H9 (cell line): ENCODE data around the gene NEUROG1. TPM values are rescaled to one million over a fixed set of nuclear protein-coding genes. Genes with fewer than 3 reads are reported as not detected.

Source experiments
- DNase-seq: peaks from one replicate; pipeline ENCODE4 v3.0.0-alpha.2; 2017
- H2AFZ ChIP-seq: one replicate; pipeline ENCODE4 v1.6.1; 2013; ENCODE audit warnings: mild to moderate bottlenecking, low read length, control low read depth, moderate library complexity
- H2AK5ac ChIP-seq: 2 replicates; pipeline ENCODE4 v1.6.1; 2013; ENCODE audit warnings: low read length, control low read depth, mixed read lengths; ENCODE audit not compliant: insufficient read length
- H2BK120ac ChIP-seq: one replicate; pipeline ENCODE4 v1.6.1; 2013; ENCODE audit warnings: low read depth, mild to moderate bottlenecking, low read length, control low read depth, inconsistent platforms; ENCODE audit not compliant: poor library complexity, severe bottlenecking
- H2BK12ac ChIP-seq: 2 replicates; pipeline ENCODE4 v1.6.1; 2013; ENCODE audit warnings: low read length, control low read depth, mixed read lengths, low read depth; ENCODE audit not compliant: insufficient read length
- H2BK15ac ChIP-seq: 2 replicates; pipeline ENCODE4 v1.6.1; 2013; ENCODE audit warnings: low read depth, low read length, control low read depth
- H2BK20ac ChIP-seq: one replicate; pipeline ENCODE4 v1.6.1; 2013; ENCODE audit warnings: low read depth, mild to moderate bottlenecking, low read length, control low read depth, inconsistent platforms; ENCODE audit not compliant: poor library complexity, severe bottlenecking
- H2BK5ac ChIP-seq: 2 replicates; pipeline ENCODE4 v1.6.1; 2013; ENCODE audit warnings: low read length, control low read depth, mixed read lengths; ENCODE audit not compliant: insufficient read length
- H3K14ac ChIP-seq: 2 replicates; pipeline ENCODE4 v1.6.1; 2013; ENCODE audit warnings: low read length, control low read depth; ENCODE audit not compliant: insufficient read depth
- H3K18ac ChIP-seq: 2 replicates; pipeline ENCODE4 v1.6.1; 2013; ENCODE audit warnings: low read depth, mild to moderate bottlenecking, mixed read lengths, low read length, control low read depth; ENCODE audit not compliant: insufficient read length
- H3K23ac ChIP-seq: 2 replicates; pipeline ENCODE4 v1.6.1; 2013; ENCODE audit warnings: low read length, control low read depth, mixed read lengths, low read depth; ENCODE audit not compliant: insufficient read length
- H3K23me2 ChIP-seq: 2 replicates; pipeline ENCODE4 v1.6.1; 2013; ENCODE audit warnings: low read depth, mild to moderate bottlenecking, mixed read lengths, low read length, control low read depth; ENCODE audit not compliant: insufficient read length, poor library complexity, severe bottlenecking
- H3K27ac ChIP-seq: 2 replicates; pipeline ENCODE4 v1.5.1; 2013; ENCODE audit warnings: low read length, control low read depth, mixed read lengths, low read depth; ENCODE audit not compliant: insufficient read length
- H3K27me3 ChIP-seq: 2 replicates; pipeline ENCODE4 v1.6.1; 2013; ENCODE audit warnings: low read length, control low read depth, inconsistent platforms; ENCODE audit not compliant: insufficient read depth
- H3K4ac ChIP-seq: 2 replicates; pipeline ENCODE4 v1.6.1; 2013; ENCODE audit warnings: low read depth, mild to moderate bottlenecking, control low read depth, inconsistent platforms, low read length, moderate library complexity
- H3K4me1 ChIP-seq: 2 replicates; pipeline ENCODE4 v1.6.1; 2013; ENCODE audit warnings: low read length, control low read depth, inconsistent platforms; ENCODE audit not compliant: insufficient read depth
- H3K4me2 ChIP-seq: 2 replicates; pipeline ENCODE4 v1.6.1; 2013; ENCODE audit warnings: low read length, control low read depth, mixed read lengths; ENCODE audit not compliant: insufficient read length, insufficient read depth
- H3K56ac ChIP-seq: 2 replicates; pipeline ENCODE4 v1.6.1; 2013; ENCODE audit warnings: low read depth, mild to moderate bottlenecking, mixed read lengths, low read length, control low read depth; ENCODE audit not compliant: insufficient read length
- H3K79me1 ChIP-seq: 2 replicates; pipeline ENCODE4 v1.6.1; 2013; ENCODE audit warnings: low read depth, mild to moderate bottlenecking, moderate library complexity, low read length, control low read depth, inconsistent platforms; ENCODE audit not compliant: insufficient read depth, poor library complexity, severe bottlenecking
- H3K79me2 ChIP-seq: 2 replicates; pipeline ENCODE4 v1.6.1; 2013; ENCODE audit warnings: low read length, control low read depth, inconsistent platforms; ENCODE audit not compliant: insufficient read depth
- H3K9ac ChIP-seq: 2 replicates; pipeline ENCODE4 v1.6.1; 2013; ENCODE audit warnings: low read length, control low read depth, mixed read lengths; ENCODE audit not compliant: insufficient read length; ENCODE audit errors: extremely low read depth
- H3K9me3 ChIP-seq: one replicate; pipeline ENCODE4 v1.6.1; 2013; ENCODE audit warnings: low read depth, low read length, inconsistent platforms; ENCODE audit not compliant: control insufficient read depth
- H3T11ph ChIP-seq: one replicate; pipeline ENCODE4 v1.6.1; 2013; ENCODE audit warnings: mild to moderate bottlenecking, low read length, control low read depth, inconsistent platforms
- H4K20me1 ChIP-seq: one replicate; pipeline ENCODE4 v1.6.1; 2013; ENCODE audit not compliant: control insufficient read depth, insufficient read length, insufficient read depth
- H4K5ac ChIP-seq: 2 replicates; pipeline ENCODE4 v1.6.1; 2013; ENCODE audit warnings: low read depth, mild to moderate bottlenecking, mixed read lengths, low read length, control low read depth; ENCODE audit not compliant: insufficient read length
- H4K8ac ChIP-seq: replicated peaks from 2 replicates; pipeline ENCODE4 v1.6.1; 2013; ENCODE audit warnings: low read length, control low read depth, mixed read lengths, low read depth; ENCODE audit not compliant: insufficient read length
- H4K91ac ChIP-seq: 2 replicates; pipeline ENCODE4 v1.6.1; 2013; ENCODE audit warnings: low read depth, mild to moderate bottlenecking, moderate library complexity, mixed read lengths, low read length, control low read depth; ENCODE audit not compliant: insufficient read length
- H3K27ac Mint-ChIP-seq, 3 experiments: 2 replicates in 2 of 3; 3 replicates in 1 of 3; pipeline ENCODE4 v1.8.0; 2020 to 2021; ENCODE audit warnings: mixed read lengths in 3 of 3, mild to moderate bottlenecking in 1 of 3, moderate library complexity in 1 of 3
- H3K27me3 Mint-ChIP-seq: 2 replicates; pipeline ENCODE4 v1.8.0; 2021; ENCODE audit warnings: low read depth, mild to moderate bottlenecking, moderate library complexity, mixed read lengths
- H3K36me3 Mint-ChIP-seq, 3 experiments: 2 replicates in 2 of 3; 3 replicates in 1 of 3; pipeline ENCODE4 v1.8.0; 2020 to 2021; ENCODE audit warnings: low read depth in 3 of 3, mixed read lengths in 3 of 3; ENCODE audit not compliant: insufficient read depth in 1 of 3
- H3K4me1 Mint-ChIP-seq, 2 experiments: 2 replicates each; pipeline ENCODE4 v1.8.0; 2020; ENCODE audit warnings: mixed read lengths in 2 of 2
- H3K4me3 Mint-ChIP-seq, 2 experiments: 2 replicates in 1 of 2; 3 replicates in 1 of 2; pipeline ENCODE4 v1.8.0; 2020 to 2021; ENCODE audit warnings: mild to moderate bottlenecking in 2 of 2, mixed read lengths in 2 of 2, moderate library complexity in 1 of 2
- H3K9me3 Mint-ChIP-seq, 2 experiments: 2 replicates in 1 of 2; 3 replicates in 1 of 2; pipeline ENCODE4 v1.8.0; 2020; ENCODE audit warnings: mild to moderate bottlenecking in 2 of 2, mixed read lengths in 2 of 2, moderate library complexity in 1 of 2
- WGBS: extraction: QIAGEN DNeasy Blood & Tissue Kit; methylation state at CpG from one replicate; pipeline ENCODE4 v1.1.7; 2013; ENCODE audit warnings: missing lambda C conversion rate, low lambda C conversion rate, mixed read lengths; ENCODE audit not compliant: insufficient read length; ENCODE audit errors: extremely low coverage; 5-methylcytosine and 5-hydroxymethylcytosine counted together
- total RNA-seq: library from RNA; stranded (reverse); gene quantifications from 2 replicates; pipeline ENCODE4 v1.2.1, GENCODE V29; 2021
- TF ChIP-seq, protein P1 (sequence below): fragments of 200-600 bp; sonication (generic); conservative IDR thresholded peaks from 3 replicates; pipeline ENCODE4 v1.8.0; 2021; ENCODE audit warnings: antibody characterized with exemption, mild to moderate bottlenecking

NEUROG1 gene
- total RNA-seq, 1 experiment from 2014 or later: not detected

DNA sequence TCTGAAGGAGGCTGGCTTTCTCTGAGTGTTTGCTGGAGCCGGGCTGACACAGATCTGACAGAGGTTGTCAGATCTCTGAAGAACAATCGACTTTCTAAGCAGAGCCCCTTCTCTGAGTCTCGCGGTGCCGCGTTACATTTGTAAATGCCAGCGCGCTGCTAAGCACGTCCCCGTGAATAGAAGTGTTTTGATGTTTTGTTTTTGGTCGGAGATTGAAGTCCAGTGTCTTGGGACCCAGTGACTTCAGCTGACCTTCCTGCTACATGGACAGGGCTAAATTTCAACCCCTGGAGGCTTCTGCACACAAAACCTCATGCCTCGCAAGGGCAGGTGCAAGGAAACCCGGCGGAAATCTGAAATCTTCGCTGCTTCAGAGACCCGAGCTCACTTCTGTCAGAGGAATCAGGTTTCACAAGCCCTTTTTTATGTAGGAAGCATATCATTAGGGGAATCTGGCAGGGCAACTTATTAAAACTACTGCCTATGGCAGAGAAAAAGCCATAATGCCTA is 27.2 kb downstream of the NEUROG1 start:
- Mint-ChIP-seq H3K4me1 (peaks cover 7 to 13% of the 10 kb centered on the region in 2 experiments), H3K9me3 (no peaks in the 10 kb centered on the region), H3K4me3 (peak overlapping the region in 1 of 2 experiments; percentile 66; a peak in 3 of 5 replicates), H3K36me3 (no peaks in the 10 kb centered on the region), H3K27ac (no peak overlapping the region), H3K27me3 (peaks cover 99% of the 10 kb centered on the region)
- no peak overlapping the region for H4K5ac ChIP-seq
- no peak overlapping the region for H2BK12ac ChIP-seq
- H3K79me2 ChIP-seq: peaks cover 2% of the 10 kb centered on the region; the same call in 1 of the 2 replicates
- H3K4me1 ChIP-seq: no peaks in the 10 kb centered on the region
- no peak for DNase-seq
- peaks cover 4% of the 10 kb centered on the region for H4K20me1 ChIP-seq
- H3K23ac ChIP-seq: no peak overlapping the region
- H2BK120ac ChIP-seq: no peak overlapping the region
- no peaks in the 10 kb centered on the region for H3K79me1 ChIP-seq
- no peaks in the 10 kb centered on the region for H3K23me2 ChIP-seq
- H4K8ac ChIP-seq: no peak overlapping the region
- H2BK5ac ChIP-seq: no peak overlapping the region
- H3K18ac ChIP-seq: no peak overlapping the region
- TF ChIP-seq, protein P1, sequence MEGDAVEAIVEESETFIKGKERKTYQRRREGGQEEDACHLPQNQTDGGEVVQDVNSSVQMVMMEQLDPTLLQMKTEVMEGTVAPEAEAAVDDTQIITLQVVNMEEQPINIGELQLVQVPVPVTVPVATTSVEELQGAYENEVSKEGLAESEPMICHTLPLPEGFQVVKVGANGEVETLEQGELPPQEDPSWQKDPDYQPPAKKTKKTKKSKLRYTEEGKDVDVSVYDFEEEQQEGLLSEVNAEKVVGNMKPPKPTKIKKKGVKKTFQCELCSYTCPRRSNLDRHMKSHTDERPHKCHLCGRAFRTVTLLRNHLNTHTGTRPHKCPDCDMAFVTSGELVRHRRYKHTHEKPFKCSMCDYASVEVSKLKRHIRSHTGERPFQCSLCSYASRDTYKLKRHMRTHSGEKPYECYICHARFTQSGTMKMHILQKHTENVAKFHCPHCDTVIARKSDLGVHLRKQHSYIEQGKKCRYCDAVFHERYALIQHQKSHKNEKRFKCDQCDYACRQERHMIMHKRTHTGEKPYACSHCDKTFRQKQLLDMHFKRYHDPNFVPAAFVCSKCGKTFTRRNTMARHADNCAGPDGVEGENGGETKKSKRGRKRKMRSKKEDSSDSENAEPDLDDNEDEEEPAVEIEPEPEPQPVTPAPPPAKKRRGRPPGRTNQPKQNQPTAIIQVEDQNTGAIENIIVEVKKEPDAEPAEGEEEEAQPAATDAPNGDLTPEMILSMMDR: no peak
- H3T11ph ChIP-seq: no peak overlapping the region
- no peak overlapping the region for H2BK15ac ChIP-seq
- no peak overlapping the region for H2AK5ac ChIP-seq
- H4K91ac ChIP-seq: no peak overlapping the region
- H2AFZ ChIP-seq: no peak overlapping the region
- no CpG with 5 or more reads among the region's 16 CpGs for WGBS
- H3K9ac ChIP-seq: no peak overlapping the region
- H3K27ac ChIP-seq: no peak overlapping the region
- no peak overlapping the region for H2BK20ac ChIP-seq
- no peak overlapping the region for H3K56ac ChIP-seq
- no peaks in the 10 kb centered on the region for H3K9me3 ChIP-seq
- no peak overlapping the region for H3K14ac ChIP-seq
- H3K4me2 ChIP-seq: peak overlapping the region; percentile 35
- no peak overlapping the region for H3K4ac ChIP-seq
- peaks cover 21% of the 10 kb centered on the region; the same call in 1 of the 2 replicates for H3K27me3 ChIP-seq
